Fibroblast of lung (primary cell): ENCODE results near the gene CORO2B.

Experiments
- EZH2 ChIP-seq: IDR thresholded peaks from 2 replicates; pipeline ENCODE4 v1.5.1; 2012; ENCODE audit warnings: low read length, control low read depth, mild to moderate bottlenecking; ENCODE audit errors: missing control alignments
- TF ChIP-seq, protein P1 (sequence below), 2 donors: IDR thresholded peaks in 1 of 2; conservative IDR thresholded peaks in 1 of 2; 1 replicate in 1 of 2; 2 replicates in 1 of 2; pipeline ENCODE4 v1.5.1; 2011 to 2012; ENCODE audit warnings: low read length in 2 of 2, control low read depth in 1 of 2, inconsistent platforms in 1 of 2, low read depth in 1 of 2, mild to moderate bottlenecking in 1 of 2

DNA sequence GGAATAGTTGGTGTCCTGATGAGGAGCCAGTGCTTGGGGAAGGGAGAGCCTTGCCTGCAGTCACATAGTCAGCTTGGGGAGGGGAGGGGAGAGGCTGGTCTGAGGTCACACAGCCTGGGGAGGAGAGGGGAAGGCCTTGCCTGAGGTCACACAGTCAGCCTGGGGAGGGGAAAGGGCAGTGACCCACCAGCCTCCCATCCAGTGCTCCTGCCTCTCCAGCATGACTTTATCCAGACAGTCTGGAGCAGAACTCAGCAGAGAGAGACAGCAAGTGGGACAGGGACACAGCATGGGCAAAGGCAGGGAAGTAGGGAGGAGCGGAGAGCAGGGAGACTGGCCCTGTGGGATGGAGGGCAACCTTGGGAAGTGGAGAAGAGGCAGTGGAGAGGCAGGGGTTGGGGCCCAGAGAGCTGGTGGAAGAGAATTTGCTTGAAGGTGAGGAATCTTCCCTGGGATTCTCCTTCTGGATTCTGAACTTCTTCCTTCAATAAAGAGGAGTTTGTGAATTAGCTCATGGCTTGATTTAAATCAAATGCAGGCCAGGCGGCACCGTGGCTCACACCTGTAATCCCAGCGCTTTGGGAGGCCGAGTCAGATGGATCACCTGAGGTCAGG lies 64.5 kb downstream of the CORO2B start:
- TF ChIP-seq, protein P1, sequence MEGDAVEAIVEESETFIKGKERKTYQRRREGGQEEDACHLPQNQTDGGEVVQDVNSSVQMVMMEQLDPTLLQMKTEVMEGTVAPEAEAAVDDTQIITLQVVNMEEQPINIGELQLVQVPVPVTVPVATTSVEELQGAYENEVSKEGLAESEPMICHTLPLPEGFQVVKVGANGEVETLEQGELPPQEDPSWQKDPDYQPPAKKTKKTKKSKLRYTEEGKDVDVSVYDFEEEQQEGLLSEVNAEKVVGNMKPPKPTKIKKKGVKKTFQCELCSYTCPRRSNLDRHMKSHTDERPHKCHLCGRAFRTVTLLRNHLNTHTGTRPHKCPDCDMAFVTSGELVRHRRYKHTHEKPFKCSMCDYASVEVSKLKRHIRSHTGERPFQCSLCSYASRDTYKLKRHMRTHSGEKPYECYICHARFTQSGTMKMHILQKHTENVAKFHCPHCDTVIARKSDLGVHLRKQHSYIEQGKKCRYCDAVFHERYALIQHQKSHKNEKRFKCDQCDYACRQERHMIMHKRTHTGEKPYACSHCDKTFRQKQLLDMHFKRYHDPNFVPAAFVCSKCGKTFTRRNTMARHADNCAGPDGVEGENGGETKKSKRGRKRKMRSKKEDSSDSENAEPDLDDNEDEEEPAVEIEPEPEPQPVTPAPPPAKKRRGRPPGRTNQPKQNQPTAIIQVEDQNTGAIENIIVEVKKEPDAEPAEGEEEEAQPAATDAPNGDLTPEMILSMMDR (conservative IDR thresholded peaks at IDR 0.05 in 1 of 2, IDR thresholded peaks at IDR 0.05 in 1 of 2; ENCODE audit: low read depth in 1 of 2, low read length in 2 of 2) = no peak
- no peak for TF ChIP-seq EZH2
